NCI-H69 (cell line): ENCODE results near the gene KLF3.

Experiments used
- DNase-seq: peaks from one replicate; lab custom pipeline; 2025; lab: John Stamatoyannopoulos, UW

KLF3 gene

DNA sequence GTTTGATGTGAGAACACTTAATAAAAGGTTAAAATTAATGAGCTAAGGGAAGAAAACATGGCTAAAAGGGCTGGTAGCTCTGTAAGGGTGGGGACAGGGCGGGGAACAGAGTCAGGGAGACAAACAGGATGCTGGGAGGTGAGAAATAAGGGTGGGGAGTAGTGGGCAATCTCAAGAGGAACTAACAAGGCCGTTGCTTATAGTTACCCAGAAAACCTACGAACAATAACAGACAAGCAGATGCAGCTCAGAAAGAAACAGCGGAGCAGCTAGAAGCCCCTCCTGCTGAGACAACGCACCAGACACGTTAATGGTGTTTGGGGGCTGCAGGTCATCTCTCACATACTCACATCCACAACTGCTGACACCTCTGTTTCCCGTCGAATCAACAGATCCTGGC lies 9.7 kb upstream of the KLF3 start:
- no peak for DNase-seq

DNA sequence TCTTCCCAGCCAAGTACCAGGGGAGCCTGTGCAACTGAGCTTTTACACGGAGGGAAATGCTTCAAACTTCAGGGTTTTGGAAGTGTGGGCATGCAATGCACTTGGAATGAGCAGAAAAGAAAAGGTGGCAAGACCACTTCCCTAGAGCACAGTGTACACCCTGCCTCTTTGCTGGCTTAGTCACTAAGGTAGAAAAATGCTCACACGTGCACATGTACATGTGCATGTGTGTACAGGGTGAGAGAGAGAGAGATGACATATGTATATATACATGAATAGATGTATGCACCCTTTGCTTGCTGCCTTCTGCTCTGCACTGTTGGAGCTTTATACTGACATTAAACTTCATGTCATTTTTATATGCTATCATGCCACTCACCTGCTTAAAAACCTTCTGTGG lies 7.9 kb upstream of the KLF3 start:
- DNase-seq = no peak

DNA sequence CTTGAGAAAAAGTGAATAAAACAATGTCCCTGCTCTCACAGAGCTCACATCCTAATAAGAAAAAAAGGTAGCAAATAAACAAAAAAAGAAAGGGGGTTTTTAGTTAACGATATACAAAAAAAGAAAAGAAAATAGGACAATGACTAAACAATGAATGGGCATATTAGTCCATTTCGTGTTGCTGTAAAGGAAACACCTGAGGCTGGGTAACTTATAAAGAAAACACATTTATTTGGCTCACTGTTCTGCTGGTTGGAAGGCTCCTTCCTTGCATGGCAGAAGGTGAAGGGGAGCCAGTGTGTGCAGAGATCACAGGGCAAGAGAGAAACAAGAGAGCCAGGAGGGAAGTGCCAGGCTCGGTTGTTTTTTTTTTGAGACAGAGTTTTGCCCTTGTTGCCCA lies 4.7 kb upstream of the KLF3 start:
- DNase-seq = no peak

DNA sequence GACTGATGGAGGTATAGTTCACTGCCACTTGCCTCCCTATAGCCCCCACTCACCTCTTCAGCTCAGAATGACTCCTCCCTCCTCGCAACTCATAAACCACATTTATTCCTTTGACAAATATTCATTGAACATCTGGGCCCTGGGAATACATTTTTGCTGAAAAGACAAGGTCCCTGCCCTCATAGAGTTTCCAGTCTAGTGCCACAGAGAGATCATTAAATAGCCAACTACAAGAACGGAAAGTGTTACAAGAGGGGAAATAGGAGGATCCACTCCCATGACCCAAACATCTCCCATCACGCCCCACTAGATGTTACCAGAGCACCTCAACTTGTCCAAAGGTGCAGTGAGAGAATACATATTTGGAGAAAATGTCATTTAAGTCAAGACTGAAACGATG lies 3.2 kb upstream of the KLF3 start:
- DNase-seq = no peak

DNA sequence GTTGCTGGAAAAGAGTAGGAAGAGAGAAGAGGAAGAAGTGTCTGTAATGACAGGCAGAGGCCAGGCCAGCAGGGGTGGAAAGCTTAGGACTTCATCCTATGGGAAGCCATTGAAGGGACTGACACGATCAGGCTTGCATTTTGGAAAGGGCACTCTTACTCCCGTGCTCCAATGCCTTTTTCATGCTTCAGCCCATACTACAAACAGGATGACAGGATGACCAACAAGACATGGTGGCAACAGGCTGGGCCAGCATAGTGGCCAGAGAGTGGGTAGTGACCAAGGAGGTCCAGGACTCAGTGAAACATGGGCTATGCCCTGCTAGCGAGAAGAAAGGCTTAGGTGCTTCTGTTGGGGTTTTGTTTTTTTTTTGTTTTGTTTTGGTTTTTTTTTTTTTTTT lies 2.6 kb upstream of the KLF3 start:
- DNase-seq = no peak

DNA sequence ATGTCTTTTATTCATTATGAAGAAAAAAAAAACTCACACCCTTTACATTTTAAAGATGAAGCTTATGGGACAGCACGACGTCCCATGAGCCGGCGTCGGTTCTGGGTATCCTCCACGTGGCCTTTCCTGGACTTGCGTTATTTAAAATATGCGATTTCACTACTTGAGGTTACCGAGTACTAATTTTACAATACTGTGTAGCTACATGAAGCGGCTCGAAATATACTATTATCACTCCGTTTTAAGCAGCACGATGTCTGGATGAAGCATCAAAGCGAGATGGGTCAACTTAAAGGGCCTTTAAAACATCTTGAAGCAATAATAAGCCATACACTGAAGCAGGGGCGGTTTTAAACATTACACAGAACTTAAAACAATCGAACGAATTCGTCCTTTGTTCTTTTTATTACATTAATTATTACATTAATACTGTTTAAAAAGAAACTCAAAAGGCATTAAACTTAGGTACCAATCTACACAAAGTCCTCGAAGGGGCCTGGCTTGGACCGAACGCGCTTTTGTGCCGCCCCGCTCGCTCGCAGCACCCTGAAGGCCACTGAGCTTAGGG lies 1.4 kb upstream of the KLF3 start:
- DNase-seq = no peak

DNA sequence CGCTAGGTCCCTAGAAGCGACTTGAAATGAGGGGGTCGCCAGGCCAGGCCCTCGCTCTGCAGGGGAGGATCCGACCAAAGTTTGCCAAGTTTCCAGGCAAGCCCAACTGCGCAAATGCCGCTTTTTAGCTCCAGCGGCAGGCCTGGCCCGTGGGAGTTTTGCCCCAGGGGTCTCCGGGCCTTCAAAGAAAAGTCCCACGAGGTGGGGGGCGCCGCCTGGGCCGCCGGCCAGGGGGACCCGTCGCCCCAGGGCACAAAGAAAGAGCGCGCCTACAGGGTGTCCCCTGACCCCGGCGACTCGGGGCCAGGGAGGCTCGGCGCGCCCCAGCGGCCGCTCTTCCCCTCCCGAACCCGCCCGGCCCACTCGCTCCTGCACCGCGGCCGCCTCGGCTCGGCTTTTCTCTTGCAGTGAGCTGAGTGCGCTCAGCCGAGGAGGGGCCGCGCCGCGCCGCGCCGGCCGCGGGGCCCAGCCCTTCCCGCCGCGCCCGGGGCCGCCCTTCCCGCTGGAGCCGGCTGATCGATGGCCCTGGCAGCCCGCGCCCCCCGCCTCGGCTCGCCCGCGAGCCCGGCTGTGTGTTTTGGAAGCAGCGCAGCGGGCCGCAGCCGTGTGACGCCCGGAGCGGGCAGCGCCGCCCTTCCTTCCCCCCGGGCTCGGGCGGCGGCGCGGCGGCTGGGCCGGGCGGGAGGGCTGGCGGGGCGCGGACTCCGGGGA lies 754 bp upstream of the KLF3 start:
- no peak for DNase-seq

DNA sequence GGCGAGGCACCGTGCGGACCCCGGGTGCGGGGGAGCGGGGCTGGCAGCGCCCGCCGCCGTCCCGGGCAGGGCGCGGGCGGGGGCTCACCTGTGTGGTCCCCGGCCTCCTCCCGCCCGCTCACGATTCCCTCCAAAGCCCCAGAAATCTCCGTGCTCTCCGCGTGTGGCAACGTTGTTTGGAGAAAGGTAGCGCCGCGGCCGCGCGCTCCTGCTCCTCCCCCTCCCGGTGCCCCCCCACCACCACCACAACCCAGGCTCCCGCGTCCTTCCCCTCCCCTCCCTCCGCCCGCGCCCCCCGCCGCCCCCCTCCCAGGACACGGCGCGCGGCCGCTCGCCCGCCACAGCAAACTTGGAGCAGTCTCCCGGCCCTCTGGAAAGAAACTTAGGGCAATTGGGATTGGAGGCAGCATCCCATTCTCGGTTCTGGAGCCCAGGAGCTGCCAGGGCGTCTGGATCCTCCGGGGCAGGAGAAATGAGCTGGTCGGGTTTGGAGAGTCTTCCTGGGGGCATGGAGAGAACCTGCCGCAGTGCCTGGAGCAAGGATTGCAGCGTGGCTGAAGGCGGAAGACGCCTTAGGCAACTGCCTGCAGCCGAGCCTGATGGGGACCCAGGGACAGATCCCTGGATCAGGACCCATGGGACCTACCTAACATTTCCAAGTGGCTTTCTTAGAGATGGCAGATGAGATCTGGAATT lies 855 bp downstream of the KLF3 start:
- DNase-seq = peak; percentile 86

DNA sequence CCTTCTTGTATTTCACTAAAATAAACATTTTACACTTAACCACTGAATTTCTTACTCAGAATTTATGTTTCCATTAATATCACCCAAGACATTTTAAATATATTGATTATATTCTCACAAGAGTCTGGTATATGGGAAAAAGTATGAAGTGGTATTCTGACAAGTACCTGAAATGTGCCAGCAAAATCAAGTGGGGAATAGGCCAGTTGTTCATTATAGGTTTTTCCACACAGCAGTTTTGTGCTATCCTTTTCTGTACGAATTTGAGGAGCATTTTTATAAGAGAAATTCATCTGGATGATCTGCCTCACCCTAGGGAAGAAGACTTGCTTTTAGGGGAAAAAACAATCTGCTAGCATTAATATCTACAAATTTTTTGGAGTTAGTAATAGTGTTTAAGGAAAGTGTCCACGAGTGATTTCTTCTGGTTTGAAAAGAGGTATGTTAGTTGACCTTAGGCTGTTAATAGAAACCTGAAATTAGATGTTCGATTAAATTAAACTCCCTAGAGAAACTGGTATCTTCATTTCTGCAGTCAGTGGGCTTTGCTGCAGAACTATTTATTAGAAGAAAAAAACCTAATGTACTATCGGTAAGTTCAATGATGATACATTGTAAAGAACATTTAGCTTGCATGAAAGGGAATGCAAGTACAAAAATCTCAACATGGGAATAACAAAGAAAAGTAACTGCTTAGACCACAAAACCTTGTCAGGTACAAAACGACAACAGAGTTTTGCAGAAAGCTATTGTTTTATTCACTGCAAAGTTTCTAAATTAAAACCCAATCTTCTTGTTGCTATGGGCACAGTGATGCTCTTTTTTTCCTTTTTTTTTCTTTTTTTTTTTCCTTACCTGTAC lies 1.8 kb downstream of the KLF3 start:
- DNase-seq = no peak

DNA sequence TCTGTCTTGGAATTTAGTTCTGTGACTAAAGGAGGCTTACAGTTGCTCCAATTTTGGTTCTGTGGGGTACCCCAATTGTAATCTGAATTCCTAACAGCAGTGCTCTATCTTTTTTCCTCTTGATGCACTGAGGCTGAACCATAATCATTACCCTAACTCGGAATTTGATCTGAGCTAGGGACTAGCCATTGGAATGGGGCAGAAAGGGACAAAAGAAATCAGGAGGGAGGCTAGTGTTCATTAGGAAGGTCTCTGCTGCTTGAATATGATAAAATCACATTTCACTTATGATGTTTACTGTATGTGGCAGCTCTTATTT lies 2.7 kb downstream of the KLF3 start:
- no peak for DNase-seq

DNA sequence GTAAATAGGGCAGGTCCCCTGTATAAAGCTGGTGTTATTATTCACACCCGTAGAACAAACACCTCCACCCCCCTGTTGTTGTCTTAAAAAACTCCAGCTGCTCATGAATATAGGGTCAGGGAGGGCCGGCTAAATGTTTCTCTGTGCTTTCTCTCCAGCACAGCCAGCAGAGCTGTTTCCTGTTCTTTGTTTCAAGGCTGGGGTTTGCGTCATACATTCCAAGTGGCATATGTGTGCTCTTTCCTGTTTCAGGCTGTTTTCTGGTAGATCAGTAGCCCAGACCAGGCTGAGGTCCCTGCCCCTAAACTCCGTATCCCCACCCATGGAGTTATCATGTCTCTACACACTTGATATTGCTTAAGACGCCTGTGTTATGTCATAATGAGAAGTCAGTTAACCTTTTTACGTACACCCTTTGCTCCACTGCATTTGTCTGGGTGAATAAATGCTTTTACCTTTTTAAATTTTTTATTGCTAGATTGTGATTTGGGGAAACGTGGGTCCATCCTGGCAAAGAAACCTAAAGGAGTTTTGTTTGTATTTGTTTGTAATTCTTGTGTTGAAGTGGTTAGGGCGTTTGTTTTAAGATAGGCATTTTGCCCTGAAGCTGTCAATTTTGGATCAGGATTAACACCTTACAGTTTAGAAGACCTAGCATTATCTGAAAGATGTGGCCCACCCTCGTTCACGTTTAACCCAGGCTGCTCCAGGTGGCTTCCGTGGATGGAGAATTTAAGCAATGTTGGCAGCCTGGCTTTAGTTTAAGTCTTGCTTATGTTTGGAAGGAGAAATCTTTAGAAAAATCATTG lies 3.3 kb downstream of the KLF3 start:
- peak; percentile 93 for DNase-seq

DNA sequence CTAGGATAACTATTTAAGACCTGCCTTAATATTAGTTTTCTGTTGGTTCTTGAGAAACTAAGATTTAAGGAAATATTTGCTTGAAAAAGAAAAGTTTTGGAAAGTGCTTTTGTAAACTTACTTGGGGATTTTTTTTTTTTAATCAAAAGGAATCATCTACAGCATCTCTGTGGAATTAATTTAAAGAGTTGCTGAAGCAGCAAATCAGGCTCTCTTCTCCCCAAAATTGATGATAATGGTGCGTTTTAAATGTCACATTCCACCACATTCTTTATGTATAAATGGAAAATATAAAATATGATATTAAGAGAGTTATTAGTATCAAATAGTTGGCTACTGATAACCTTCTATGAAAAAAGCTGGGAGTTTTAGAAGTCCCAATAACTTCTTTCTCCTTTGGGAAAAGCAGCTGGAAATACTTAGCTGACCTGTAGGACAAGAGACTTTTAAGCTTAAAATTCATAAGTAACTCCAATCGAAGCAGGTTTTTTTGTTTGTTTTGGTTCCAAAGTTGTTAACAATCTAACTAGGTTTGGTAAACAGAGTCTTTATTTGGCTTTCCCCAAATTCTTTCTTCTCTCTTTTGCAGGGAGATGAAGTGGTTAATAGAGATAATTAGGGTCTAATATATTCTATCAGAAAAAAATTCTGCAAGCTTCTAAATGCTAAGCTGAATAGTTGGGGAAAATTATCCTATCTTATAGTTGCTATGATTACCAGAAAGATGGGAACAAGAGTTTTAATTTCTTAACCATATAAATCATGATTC lies 4.4 kb downstream of the KLF3 start:
- no peak for DNase-seq

DNA sequence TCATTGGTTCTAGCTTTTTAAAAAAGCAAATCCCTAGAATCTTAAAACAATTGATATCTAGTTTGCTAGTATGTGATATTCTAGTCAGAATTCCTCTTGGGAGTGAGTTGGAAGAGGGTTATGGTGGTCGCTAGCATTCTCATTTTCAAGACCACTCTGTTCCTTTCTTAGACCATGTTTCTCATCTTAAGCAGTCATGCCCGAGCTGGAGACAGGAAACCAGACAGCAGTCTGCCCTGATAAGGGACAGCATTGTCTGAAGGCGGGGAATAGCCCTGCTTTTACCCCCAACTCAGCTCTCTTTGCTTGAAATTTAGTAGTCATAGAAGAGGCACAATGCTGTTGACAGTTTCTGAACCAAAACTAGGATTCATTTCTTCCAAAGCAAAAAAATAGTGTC lies 5.2 kb downstream of the KLF3 start:
- DNase-seq = peak; percentile 3

DNA sequence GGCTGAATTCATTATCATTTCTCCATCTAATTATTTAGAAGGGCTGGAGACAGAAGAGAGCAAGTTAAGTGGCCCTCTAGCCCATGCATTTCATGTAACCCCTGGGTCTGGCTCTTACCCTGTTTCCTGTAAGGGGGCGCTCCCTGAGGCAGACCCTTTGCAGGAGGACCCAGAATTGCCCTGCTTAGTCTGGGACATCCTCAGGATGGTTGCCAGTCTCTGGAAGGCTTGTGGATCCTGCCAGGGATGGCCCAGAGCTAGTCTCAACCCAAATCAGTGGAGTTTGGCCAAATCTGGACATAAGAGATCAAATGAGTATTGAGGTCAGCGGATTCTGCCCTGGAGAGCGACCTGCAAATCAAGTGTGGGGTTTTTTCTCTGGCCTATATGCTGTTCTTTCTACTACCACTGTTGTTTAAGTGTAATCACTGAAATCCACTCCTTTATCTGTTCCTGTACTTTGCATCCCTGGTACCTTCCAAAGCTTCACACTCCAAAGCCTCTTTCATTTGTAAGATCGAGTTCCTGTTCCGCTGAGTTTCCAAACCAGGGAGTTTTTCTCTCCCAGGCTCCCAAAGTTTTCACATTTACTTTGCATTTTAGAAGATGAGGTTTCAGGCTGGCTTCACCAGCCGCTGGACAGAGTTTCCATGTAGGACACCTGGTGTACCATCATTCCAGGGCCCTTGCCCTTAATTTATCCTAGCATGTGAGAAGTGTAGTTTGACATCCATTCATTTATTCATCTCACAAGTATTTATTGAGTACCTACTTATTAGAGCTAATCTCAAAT lies 6.3 kb downstream of the KLF3 start:
- DNase-seq = no peak

DNA sequence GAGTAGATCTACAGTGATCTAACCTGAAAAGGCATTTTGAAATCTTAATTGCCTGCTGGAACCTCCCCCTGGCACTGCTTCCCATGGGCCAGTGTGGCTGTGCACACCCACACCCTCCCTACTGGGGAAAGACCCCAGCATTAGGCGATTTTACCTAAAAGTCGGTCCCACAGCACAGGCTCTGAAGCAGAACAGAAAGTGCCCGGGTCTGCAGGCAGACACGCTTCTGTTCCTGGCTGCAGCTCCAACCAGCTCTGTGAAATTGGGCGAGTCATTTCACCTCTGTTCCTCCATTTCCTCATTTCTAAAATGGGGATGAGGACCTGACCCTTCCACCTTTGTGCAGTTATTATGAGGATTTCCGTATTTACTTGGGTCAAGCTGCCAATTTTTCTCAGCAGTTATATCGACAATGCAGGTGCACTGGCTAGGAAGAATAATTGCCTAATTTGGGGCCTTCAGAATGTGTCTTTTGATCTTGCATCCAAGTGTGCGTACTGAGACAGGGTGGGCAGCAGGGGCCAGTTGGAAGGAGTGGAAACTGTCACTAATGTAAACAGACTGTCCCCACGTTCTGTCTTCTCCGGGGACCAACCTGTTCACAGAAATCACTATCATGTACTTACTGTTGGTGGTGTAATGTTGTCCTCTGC lies 7.1 kb downstream of the KLF3 start:
- peak; percentile 56 for DNase-seq

DNA sequence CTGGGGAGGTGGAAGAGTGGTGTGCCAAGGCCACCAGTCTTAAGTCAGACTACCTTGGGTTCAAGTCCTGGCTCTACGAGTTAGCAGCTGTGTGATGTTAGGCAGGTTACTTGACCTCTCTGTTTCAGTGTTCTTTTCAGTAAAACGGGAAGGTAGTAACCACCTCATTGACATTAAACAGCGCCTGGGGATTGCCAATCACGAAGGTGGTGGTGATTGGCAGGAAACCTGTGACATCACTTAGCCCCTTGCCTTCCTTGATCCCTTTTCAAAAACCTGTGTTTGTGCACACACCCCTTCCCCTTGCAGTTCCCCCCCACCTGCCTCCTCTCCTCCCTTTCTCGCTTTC lies 7.6 kb downstream of the KLF3 start:
- DNase-seq = no peak

DNA sequence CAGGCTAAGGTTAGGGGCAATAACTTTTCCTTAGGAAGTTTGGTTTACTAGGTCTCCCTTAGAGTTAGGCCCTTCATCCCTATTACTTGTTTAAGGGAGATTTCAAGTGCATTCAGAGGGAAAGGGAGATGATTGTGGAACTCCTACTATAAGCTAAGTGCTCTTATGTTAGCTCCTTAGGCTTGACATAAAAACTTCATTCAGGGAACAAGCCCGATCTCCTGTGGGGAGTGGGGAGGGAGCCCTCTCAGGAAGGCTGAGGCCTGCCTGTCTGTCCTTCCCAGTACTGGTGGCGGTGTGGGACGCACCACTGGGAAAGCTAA lies 8.0 kb downstream of the KLF3 start:
- no peak for DNase-seq

DNA sequence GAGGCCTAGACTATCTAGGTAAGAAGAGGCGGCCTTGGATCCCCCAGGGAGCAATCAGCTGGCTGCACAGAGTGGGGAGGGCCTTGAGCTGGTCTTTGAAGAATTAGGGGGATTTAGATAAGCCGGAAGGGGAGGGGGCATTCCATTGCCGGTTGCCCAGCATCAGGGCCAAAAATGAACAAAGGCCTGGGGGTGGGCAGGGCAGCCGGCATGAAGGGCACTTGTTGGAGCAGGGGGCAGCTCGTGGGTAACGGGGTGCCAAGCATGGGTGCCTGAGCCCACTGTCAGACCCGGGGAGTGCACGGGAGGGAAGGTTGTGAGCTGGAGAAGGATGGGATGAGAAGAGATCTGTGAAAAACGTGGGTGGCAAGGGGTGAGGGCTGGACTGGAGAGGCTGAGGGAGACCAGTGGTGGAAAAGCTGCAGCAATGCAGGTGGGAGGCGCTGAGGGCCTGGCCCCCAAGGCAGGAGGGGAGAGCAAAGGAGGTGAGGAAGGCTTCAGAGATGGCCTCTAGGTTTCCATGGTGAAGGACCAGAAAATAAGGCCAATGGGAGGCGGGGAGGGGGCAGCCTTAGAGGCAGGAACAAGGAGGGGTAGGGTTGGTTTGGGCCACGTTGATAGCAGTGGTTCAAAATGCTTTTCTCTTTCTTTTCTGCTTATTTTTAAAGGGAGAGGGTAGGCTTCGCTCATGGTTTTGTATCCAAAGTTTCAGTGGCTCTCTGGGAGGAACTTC lies 8.6 kb downstream of the KLF3 start:
- DNase-seq = peak; percentile 26
